HG03565 (cell line): ENCODE data around the gene CLVS2.

Experiments used
- ATAC-seq: cut with Tn5 transposase; IDR thresholded peaks from one replicate; pipeline ENCODE4 v1.9.1; 2021; ENCODE audit warnings: mild to moderate bottlenecking, moderate library complexity; ENCODE audit not compliant: unreplicated experiment

The CLVS2 gene

GRCh38 chr6:123022975-123023374 lies 26.9 kb downstream of the CLVS2 start:
- ATAC-seq = no peak

GRCh38 chr6:123024976-123025375 lies 28.9 kb downstream of the CLVS2 start:
- no peak for ATAC-seq

GRCh38 chr6:123027408-123027807 lies 31.4 kb downstream of the CLVS2 start:
- no peak for ATAC-seq

GRCh38 chr6:123028263-123028662 lies 32.2 kb downstream of the CLVS2 start:
- no peak for ATAC-seq

GRCh38 chr6:123030282-123030681 lies 34.2 kb downstream of the CLVS2 start:
- no peak for ATAC-seq

- no peak for ATAC-seq
Observed at GRCh38 chr6:123036648-123037047, 40.6 kb downstream of the CLVS2 start.

GRCh38 chr6:123039431-123039830 lies 43.4 kb downstream of the CLVS2 start:
- ATAC-seq = no peak

GRCh38 chr6:123042401-123042800 lies 46.4 kb downstream of the CLVS2 start:
- ATAC-seq = no peak

- no peak for ATAC-seq
Observed at GRCh38 chr6:123044341-123044860, 48.4 kb downstream of the CLVS2 start.

GRCh38 chr6:123053602-123054225 lies 57.7 kb downstream of the CLVS2 start:
- ATAC-seq = no peak

GRCh38 chr6:123055256-123055655 lies 59.2 kb downstream of the CLVS2 start:
- no peak for ATAC-seq

GRCh38 chr6:123062670-123063069 lies 66.6 kb downstream of the CLVS2 start:
- ATAC-seq = no peak

- ATAC-seq = no peak
Observed at GRCh38 chr6:123064038-123064437, 68.0 kb downstream of the CLVS2 start.

GRCh38 chr6:123074616-123075015 lies 78.6 kb downstream of the CLVS2 start:
- ATAC-seq = no peak

- no peak for ATAC-seq
Observed at GRCh38 chr6:123085403-123085802, 89.4 kb downstream of the CLVS2 start.

- no peak for ATAC-seq
Observed at GRCh38 chr6:123089226-123089625, 93.2 kb downstream of the CLVS2 start.

- ATAC-seq = no peak
Observed at GRCh38 chr6:123091091-123091895, 95.3 kb downstream of the CLVS2 start.

GRCh38 chr6:123091896-123092271 lies 95.8 kb downstream of the CLVS2 start:
- ATAC-seq = no peak

- no peak for ATAC-seq
Observed at GRCh38 chr6:123094795-123095194, 98.8 kb downstream of the CLVS2 start.

- no peak for ATAC-seq
Observed at GRCh38 chr6:123105561-123105960, 109.5 kb downstream of the CLVS2 start.

- no peak for ATAC-seq
Observed at GRCh38 chr6:123116370-123116769, 120.3 kb downstream of the CLVS2 start.
